Sigmoid colon (tissue), 4 donors: Measurements from ENCODE around the gene MRPS5.

Source experiments
- POLR2A ChIP-seq, 2 donors: fragments of 450-650 bp; IDR thresholded peaks; one replicate each; pipeline ENCODE4 v1.6.1; 2016; ENCODE audit warnings: antibody characterized with exemption in 2 of 2, mild to moderate bottlenecking in 2 of 2, moderate library complexity in 2 of 2
- POLR2AphosphoS5 ChIP-seq, 4 donors: sonication (generic); formaldehyde crosslinking; IDR thresholded peaks; one replicate each; pipeline ENCODE4 v1.6.1; 2017; ENCODE audit warnings: antibody characterized with exemption in 4 of 4
- TF ChIP-seq, protein P1 (sequence below), 4 experiments: fragments of 450-650 bp in 3 of 4; fragments of 200-600 bp in 1 of 4; IDR thresholded peaks; one replicate each; pipeline ENCODE4 v1.5.1; 2016 to 2019; ENCODE audit warnings: antibody characterized with exemption in 4 of 4, mild to moderate bottlenecking in 3 of 4, moderate library complexity in 2 of 4

- TF ChIP-seq, protein P1, sequence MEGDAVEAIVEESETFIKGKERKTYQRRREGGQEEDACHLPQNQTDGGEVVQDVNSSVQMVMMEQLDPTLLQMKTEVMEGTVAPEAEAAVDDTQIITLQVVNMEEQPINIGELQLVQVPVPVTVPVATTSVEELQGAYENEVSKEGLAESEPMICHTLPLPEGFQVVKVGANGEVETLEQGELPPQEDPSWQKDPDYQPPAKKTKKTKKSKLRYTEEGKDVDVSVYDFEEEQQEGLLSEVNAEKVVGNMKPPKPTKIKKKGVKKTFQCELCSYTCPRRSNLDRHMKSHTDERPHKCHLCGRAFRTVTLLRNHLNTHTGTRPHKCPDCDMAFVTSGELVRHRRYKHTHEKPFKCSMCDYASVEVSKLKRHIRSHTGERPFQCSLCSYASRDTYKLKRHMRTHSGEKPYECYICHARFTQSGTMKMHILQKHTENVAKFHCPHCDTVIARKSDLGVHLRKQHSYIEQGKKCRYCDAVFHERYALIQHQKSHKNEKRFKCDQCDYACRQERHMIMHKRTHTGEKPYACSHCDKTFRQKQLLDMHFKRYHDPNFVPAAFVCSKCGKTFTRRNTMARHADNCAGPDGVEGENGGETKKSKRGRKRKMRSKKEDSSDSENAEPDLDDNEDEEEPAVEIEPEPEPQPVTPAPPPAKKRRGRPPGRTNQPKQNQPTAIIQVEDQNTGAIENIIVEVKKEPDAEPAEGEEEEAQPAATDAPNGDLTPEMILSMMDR (IDR thresholded peaks at IDR 0.05): no peak
- TF ChIP-seq POLR2A (IDR thresholded peaks at IDR 0.05): no peak
- no peak for TF ChIP-seq POLR2AphosphoS5 (IDR thresholded peaks at IDR 0.05)
Observed at GRCh38 chr2:95071856-95072255, 49.8 kb downstream of the MRPS5 start.
